Measurements from ENCODE around the gene MPEG1.
A peak's percentile ranks its signal among the peaks of the same experiment; 100 is the strongest.

The MPEG1 gene

GRCh38 chr11:59187587-59187986 lies 25.1 kb downstream of the MPEG1 start:
- Histone ChIP-seq H3K9ac (ENCODE audit: low read depth, low read length) (no peak overlapping the region), H3K9me3 (ENCODE audit: insufficient read depth, low read length, severe bottlenecking) (no peaks in the 10 kb centered on the region), H2AFZ (ENCODE audit: low read depth, low read length) (no peak overlapping the region), H3K27me3 (ENCODE audit: insufficient read depth, low read length, poor library complexity) (no peaks in the 10 kb centered on the region), H4K20me1 (ENCODE audit: insufficient read depth, low read length) (no peaks in the 10 kb centered on the region), H3K36me3 (ENCODE audit: insufficient read depth, low read length) (no peaks in the 10 kb centered on the region), H3K4me1 (ENCODE audit: insufficient read depth, low read length) (no peaks in the 10 kb centered on the region), H3K4me3 (ENCODE audit: low read depth in 1 of 2, low read length in 2 of 2) (no peak overlapping the region), H3K4me2 (ENCODE audit: insufficient read depth, low read length) (no peak overlapping the region), H3K79me2 (ENCODE audit: insufficient read depth, low read length) (no peaks in the 10 kb centered on the region), H3K27ac (ENCODE audit: low read length) (no peak overlapping the region)
- DNase-seq (no peak), ATAC-seq (ENCODE audit: insufficient read depth, low read depth) (no peak)
- no peak for TF ChIP-seq EZH2 (IDR thresholded peaks at IDR 0.05; ENCODE audit: borderline replicate concordance, low read depth, low read length, severe bottlenecking)
- TF ChIP-seq CTCF (IDR thresholded peaks at IDR 0.05; ENCODE audit: borderline replicate concordance, extremely low read depth, low read length, poor library complexity, severe bottlenecking) = no peak

- no peak for DNase-seq
- no peak overlapping the region for H3K27ac ChIP-seq (ENCODE audit: low read length)
- no peak overlapping the region for H2AFZ ChIP-seq (ENCODE audit: low read depth, low read length)
- no peaks in the 10 kb centered on the region for H3K9me3 ChIP-seq (ENCODE audit: insufficient read depth, low read length, severe bottlenecking)
- no peaks in the 10 kb centered on the region for H3K36me3 ChIP-seq (ENCODE audit: insufficient read depth, low read length)
- no peaks in the 10 kb centered on the region for H4K20me1 ChIP-seq (ENCODE audit: insufficient read depth, low read length)
- no peak overlapping the region for H3K9ac ChIP-seq (ENCODE audit: low read depth, low read length)
- no peak overlapping the region for H3K4me3 ChIP-seq (ENCODE audit: low read depth in 1 of 2, low read length in 2 of 2)
- H3K4me1 ChIP-seq (ENCODE audit: insufficient read depth, low read length) = no peaks in the 10 kb centered on the region
- no peaks in the 10 kb centered on the region for H3K27me3 ChIP-seq (ENCODE audit: insufficient read depth, low read length, poor library complexity)
- no peak for ATAC-seq (ENCODE audit: insufficient read depth, low read depth)
- H3K79me2 ChIP-seq (ENCODE audit: insufficient read depth, low read length) = no peaks in the 10 kb centered on the region
- H3K4me2 ChIP-seq (ENCODE audit: insufficient read depth, low read length) = no peak overlapping the region
- TF ChIP-seq EZH2 (IDR thresholded peaks at IDR 0.05; ENCODE audit: borderline replicate concordance, low read depth, low read length, severe bottlenecking) = no peak
Observed at GRCh38 chr11:59187035-59187434, 25.7 kb downstream of the MPEG1 start.

- Histone ChIP-seq H3K27me3 (ENCODE audit: insufficient read depth, low read length, poor library complexity) (no peaks in the 10 kb centered on the region), H3K9ac (ENCODE audit: low read depth, low read length) (no peak overlapping the region), H3K79me2 (ENCODE audit: insufficient read depth, low read length) (no peaks in the 10 kb centered on the region), H3K27ac (ENCODE audit: low read length) (no peak overlapping the region), H2AFZ (ENCODE audit: low read depth, low read length) (no peak overlapping the region), H4K20me1 (ENCODE audit: insufficient read depth, low read length) (no peaks in the 10 kb centered on the region), H3K4me1 (ENCODE audit: insufficient read depth, low read length) (no peaks in the 10 kb centered on the region), H3K9me3 (ENCODE audit: insufficient read depth, low read length, severe bottlenecking) (no peaks in the 10 kb centered on the region), H3K4me2 (ENCODE audit: insufficient read depth, low read length) (no peak overlapping the region), H3K36me3 (ENCODE audit: insufficient read depth, low read length) (no peaks in the 10 kb centered on the region), H3K4me3 (ENCODE audit: low read depth in 1 of 2, low read length in 2 of 2) (no peak overlapping the region)
- peak; percentile 68; the same call in 2 of the 3 replicates for ATAC-seq (ENCODE audit: insufficient read depth, low read depth)
- DNase-seq = peak; percentile 33
- no peak for TF ChIP-seq EZH2 (IDR thresholded peaks at IDR 0.05; ENCODE audit: borderline replicate concordance, low read depth, low read length, severe bottlenecking)
- peak; percentile 65 for TF ChIP-seq CTCF (IDR thresholded peaks at IDR 0.05; ENCODE audit: borderline replicate concordance, extremely low read depth, low read length, poor library complexity, severe bottlenecking)
Observed at GRCh38 chr11:59186130-59186594, 26.6 kb downstream of the MPEG1 start.

GRCh38 chr11:59185386-59185945 lies 27.3 kb downstream of the MPEG1 start:
- Histone ChIP-seq H3K9ac (ENCODE audit: low read depth, low read length) (no peak overlapping the region), H3K79me2 (ENCODE audit: insufficient read depth, low read length) (no peaks in the 10 kb centered on the region), H3K27me3 (ENCODE audit: insufficient read depth, low read length, poor library complexity) (no peaks in the 10 kb centered on the region), H3K4me1 (ENCODE audit: insufficient read depth, low read length) (no peaks in the 10 kb centered on the region), H3K9me3 (ENCODE audit: insufficient read depth, low read length, severe bottlenecking) (no peaks in the 10 kb centered on the region), H3K36me3 (ENCODE audit: insufficient read depth, low read length) (no peaks in the 10 kb centered on the region), H2AFZ (ENCODE audit: low read depth, low read length) (no peak overlapping the region), H3K4me3 (ENCODE audit: low read depth in 1 of 2, low read length in 2 of 2) (no peak overlapping the region), H3K4me2 (ENCODE audit: insufficient read depth, low read length) (no peak overlapping the region), H4K20me1 (ENCODE audit: insufficient read depth, low read length) (no peaks in the 10 kb centered on the region), H3K27ac (ENCODE audit: low read length) (no peak overlapping the region)
- DNase-seq (no peak), ATAC-seq (ENCODE audit: insufficient read depth, low read depth) (no peak)
- TF ChIP-seq EZH2 (IDR thresholded peaks at IDR 0.05; ENCODE audit: borderline replicate concordance, low read depth, low read length, severe bottlenecking) = no peak
- no peak for TF ChIP-seq CTCF (IDR thresholded peaks at IDR 0.05; ENCODE audit: borderline replicate concordance, extremely low read depth, low read length, poor library complexity, severe bottlenecking)

Data from DND-41 (cell line).